Spleen (tissue), 11 donors: ENCODE results near the gene ARSD. TPM values are rescaled to one million over a fixed set of nuclear protein-coding genes. Genes with fewer than 3 reads are reported as not detected.

Experiments used
- DNase-seq: peaks from one replicate; pipeline ENCODE4 v3.0.0-alpha.2; 2020
- H3K27ac ChIP-seq, 8 donors: fragments of 200-600 bp; sonication (generic) in 7 of 8; 1 replicate in 4 of 8; 2 replicates in 4 of 8; pipeline versions ENCODE4 v1.5.0 to v1.8.0; 2016 to 2021; ENCODE audit warnings: inconsistent platforms in 4 of 8, mild to moderate bottlenecking in 4 of 8, moderate library complexity in 1 of 8
- H3K27me3 ChIP-seq, 7 donors: fragments of 200-600 bp; sonication (generic) in 6 of 7; replicated peaks in 1 of 7; 1 replicate in 4 of 7; 2 replicates in 3 of 7; pipeline versions ENCODE4 v1.5.0 to v1.8.0; 2016 to 2021; ENCODE audit warnings: inconsistent platforms in 3 of 7, mild to moderate bottlenecking in 1 of 7
- H3K36me3 ChIP-seq, 6 donors: fragments of 200-600 bp; sonication (generic) in 5 of 6; 1 replicate in 4 of 6; 2 replicates in 2 of 6; pipeline versions ENCODE4 v1.5.0 to v1.8.0; 2016 to 2021; ENCODE audit warnings: inconsistent platforms in 2 of 6
- H3K4me1 ChIP-seq, 6 donors: fragments of 200-600 bp; sonication (generic) in 5 of 6; 1 replicate in 3 of 6; 2 replicates in 3 of 6; pipeline versions ENCODE4 v1.5.0 to v1.8.0; 2016 to 2021; ENCODE audit warnings: inconsistent platforms in 3 of 6
- H3K4me3 ChIP-seq, 8 donors: fragments of 200-600 bp; sonication (generic) in 7 of 8; 1 replicate in 4 of 8; 2 replicates in 4 of 8; pipeline versions ENCODE4 v1.5.0 to v1.8.0; 2016 to 2021; ENCODE audit warnings: inconsistent platforms in 4 of 8, mild to moderate bottlenecking in 4 of 8, moderate library complexity in 2 of 8
- H3K9me3 ChIP-seq, 8 donors: fragments of 200-600 bp; sonication (generic) in 7 of 8; 1 replicate in 4 of 8; 2 replicates in 4 of 8; pipeline versions ENCODE4 v1.5.0 to v1.8.0; 2016 to 2021; ENCODE audit warnings: inconsistent platforms in 4 of 8
- POLR2A ChIP-seq, 3 donors: fragments of 450-650 bp; IDR thresholded peaks; one replicate each; pipeline ENCODE4 v1.5.1; 2017; ENCODE audit warnings: antibody characterized with exemption in 3 of 3, mild to moderate bottlenecking in 1 of 3
- POLR2AphosphoS5 ChIP-seq, 3 donors: sonication (generic); formaldehyde crosslinking; IDR thresholded peaks; one replicate each; pipeline ENCODE4 v1.5.1; 2017; ENCODE audit warnings: antibody characterized with exemption in 3 of 3
- WGBS, 5 donors: extraction: QIAGEN DNeasy Blood & Tissue Kit in 3 of 5; methylation state at CpG; one replicate each; pipeline versions ENCODE4 v1.1.5 to v1.1.7; 2013 to 2018; 5-methylcytosine and 5-hydroxymethylcytosine counted together
- intact Hi-C: fragments of 100-400 bp; cut with DNase I; formaldehyde crosslinking; loops from one replicate; pipeline ENCODE4 v1.15.0; 2023; ENCODE audit warnings: low total_unique reads
- polyA plus RNA-seq, 3 donors: library from polyadenylated mRNA; stranded (reverse); fragments of 200-250 nt; gene quantifications; one replicate each; pipeline ENCODE4 v1.2.1, GENCODE V29; 2013
- total RNA-seq, 7 donors: library from RNA; depleted of rRNA in 3 of 7; stranded (reverse); fragments of >200 nt in 3 of 7; fragmentation: NEBNext Ultra II Directional in 4 of 7; extraction: Animal tissue kit (Norgen Biotek cat#: 25700) in 4 of 7; gene quantifications; one replicate each; pipeline versions ENCODE4 v1.1.0 to v1.2.1, GENCODE V29; 2016 to 2021
- TF ChIP-seq, protein P1 (sequence below), 11 experiments: fragments of 200-600 bp in 7 of 11; fragments of 450-650 bp in 4 of 11; sonication (generic) in 4 of 11; IDR thresholded peaks in 8 of 11; conservative IDR thresholded peaks in 3 of 11; 1 replicate in 7 of 11; 2 replicates in 4 of 11; pipeline versions ENCODE4 v1.4.0 to v1.8.0; 2016 to 2021; ENCODE audit warnings: antibody characterized with exemption in 11 of 11, inconsistent platforms in 4 of 11, mild to moderate bottlenecking in 1 of 11
- donor health status: healthy with polysubstance abuse.
- donor health status: DM: no; HTN: no; CAD: no; lungs with moderate emphysema.
- donor health status: DM: no; HTN: no; CAD: no.
- donor health status: Bipolar disorder and iron deficiency.
- donor health status: healthy.
- donor health status: DM: no; HTN: no; CAD: no.
- donor health status: DM: yes; HTN: yes; CAD: no.

The ARSD gene
- total and polyA plus RNA-seq, 10 donors, result 2.8 to 22.0 (median 12.8) TPM

DNA sequence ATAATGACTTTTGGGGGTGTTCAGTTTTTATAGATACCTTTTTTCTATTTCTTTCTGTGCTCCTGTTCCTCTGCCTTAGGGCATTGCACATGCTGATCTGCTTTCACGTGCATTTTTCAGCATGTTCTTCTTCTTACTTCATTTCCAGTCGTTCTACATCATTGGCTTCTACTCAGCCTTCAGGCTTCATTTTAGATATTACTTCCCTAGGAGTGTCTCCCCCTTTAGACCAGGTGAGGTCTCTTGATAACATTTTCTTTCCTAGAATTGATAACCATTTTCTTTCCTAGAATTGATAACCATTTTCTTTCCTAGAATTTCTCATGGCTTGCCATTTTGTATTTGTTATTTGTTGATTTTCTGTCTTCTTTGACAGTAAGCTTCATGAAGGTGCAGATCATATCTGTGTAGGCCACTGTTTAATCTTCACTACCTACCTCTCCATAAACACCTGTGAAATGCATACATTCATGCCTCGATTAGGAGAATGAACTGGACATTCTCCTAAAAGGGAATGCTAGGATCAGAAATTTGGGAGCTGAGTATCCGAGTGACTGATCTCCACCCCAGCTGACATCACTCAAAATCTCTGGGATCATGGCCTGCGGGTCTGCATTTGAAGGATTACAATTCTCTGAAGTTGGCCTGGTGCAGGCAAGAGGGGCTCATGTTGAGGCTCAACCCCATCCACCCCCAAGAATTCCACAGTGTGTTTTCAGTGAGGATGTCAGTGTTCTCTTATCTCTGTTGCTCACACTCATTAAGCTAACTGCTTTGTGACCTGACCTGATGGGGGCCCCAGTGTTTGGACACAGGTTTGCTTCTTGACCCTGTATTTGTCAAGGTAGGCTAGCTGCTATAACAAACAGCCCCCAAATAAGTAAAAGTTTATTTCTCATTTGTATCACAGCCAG, 54.7 kb downstream of the ARSD start:
- Histone ChIP-seq H3K27ac (no peak overlapping the region), H3K4me1 (no peaks in the 10 kb centered on the region), H3K4me3 (no peak overlapping the region), H3K9me3 (peaks cover 0 to 15% (median 1%) of the 10 kb centered on the region in 8 donors), H3K36me3 (no peaks in the 10 kb centered on the region), H3K27me3 (no peaks in the 10 kb centered on the region)
- intact Hi-C loops, result no loop called here
- TF ChIP-seq, protein P1, sequence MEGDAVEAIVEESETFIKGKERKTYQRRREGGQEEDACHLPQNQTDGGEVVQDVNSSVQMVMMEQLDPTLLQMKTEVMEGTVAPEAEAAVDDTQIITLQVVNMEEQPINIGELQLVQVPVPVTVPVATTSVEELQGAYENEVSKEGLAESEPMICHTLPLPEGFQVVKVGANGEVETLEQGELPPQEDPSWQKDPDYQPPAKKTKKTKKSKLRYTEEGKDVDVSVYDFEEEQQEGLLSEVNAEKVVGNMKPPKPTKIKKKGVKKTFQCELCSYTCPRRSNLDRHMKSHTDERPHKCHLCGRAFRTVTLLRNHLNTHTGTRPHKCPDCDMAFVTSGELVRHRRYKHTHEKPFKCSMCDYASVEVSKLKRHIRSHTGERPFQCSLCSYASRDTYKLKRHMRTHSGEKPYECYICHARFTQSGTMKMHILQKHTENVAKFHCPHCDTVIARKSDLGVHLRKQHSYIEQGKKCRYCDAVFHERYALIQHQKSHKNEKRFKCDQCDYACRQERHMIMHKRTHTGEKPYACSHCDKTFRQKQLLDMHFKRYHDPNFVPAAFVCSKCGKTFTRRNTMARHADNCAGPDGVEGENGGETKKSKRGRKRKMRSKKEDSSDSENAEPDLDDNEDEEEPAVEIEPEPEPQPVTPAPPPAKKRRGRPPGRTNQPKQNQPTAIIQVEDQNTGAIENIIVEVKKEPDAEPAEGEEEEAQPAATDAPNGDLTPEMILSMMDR (IDR thresholded peaks at IDR 0.05 in 8 of 11, conservative IDR thresholded peaks at IDR 0.05 in 3 of 11), result no peak
- TF ChIP-seq POLR2AphosphoS5 (IDR thresholded peaks at IDR 0.05), result no peak
- TF ChIP-seq POLR2A (IDR thresholded peaks at IDR 0.05), result no peak
- WGBS, 5 donors, result 80 to 97% (median 87%) methylated on average over 5 of the region's 5 CpGs
- DNase-seq, result no peak

DNA sequence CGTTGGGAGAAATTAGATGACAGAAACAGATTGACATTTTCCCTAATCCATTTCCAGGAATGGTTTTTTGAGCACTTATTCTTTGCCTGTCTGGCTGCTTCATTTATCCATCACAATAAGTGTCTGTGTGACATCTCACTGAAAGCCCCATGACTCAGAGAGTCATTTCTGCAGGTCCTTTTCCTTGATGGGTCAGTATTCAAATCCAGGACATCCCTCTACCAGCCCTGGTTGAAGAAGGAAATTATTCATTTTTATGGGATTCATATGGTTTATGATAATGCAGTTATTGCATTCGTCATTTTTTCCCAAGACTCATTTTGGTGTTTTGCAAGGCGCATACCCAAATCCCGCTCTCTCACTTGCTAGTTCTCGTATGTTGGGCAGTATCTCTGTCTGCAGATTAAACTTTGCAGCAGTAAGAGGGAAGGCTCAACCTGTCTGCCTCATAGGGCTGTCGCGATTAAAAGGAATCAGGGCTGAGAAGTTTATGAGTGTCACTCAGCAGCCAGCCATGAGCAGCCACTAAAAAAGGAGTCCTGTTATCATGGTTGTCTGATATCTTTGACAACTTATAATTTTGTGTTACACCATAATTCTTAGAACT, 56.4 kb downstream of the ARSD start:
- intact Hi-C loops, result no loop called here
- H3K27ac ChIP-seq, result no peak overlapping the region
- H3K4me3 ChIP-seq, result no peak overlapping the region
- no peaks in the 10 kb centered on the region for H3K4me1 ChIP-seq
- DNase-seq, result no peak
- TF ChIP-seq POLR2A (IDR thresholded peaks at IDR 0.05) (no peak), POLR2AphosphoS5 (IDR thresholded peaks at IDR 0.05) (no peak)
- TF ChIP-seq, protein P1 (IDR thresholded peaks at IDR 0.05 in 8 of 11, conservative IDR thresholded peaks at IDR 0.05 in 3 of 11), result no peak
- no peaks in the 10 kb centered on the region for H3K27me3 ChIP-seq
- 86 to 97% (median 91%) methylated on average over 7 of the region's 7 CpGs for WGBS, 5 donors
- peaks cover 0 to 15% (median 1%) of the 10 kb centered on the region in 8 donors for H3K9me3 ChIP-seq
- no peaks in the 10 kb centered on the region for H3K36me3 ChIP-seq

DNA sequence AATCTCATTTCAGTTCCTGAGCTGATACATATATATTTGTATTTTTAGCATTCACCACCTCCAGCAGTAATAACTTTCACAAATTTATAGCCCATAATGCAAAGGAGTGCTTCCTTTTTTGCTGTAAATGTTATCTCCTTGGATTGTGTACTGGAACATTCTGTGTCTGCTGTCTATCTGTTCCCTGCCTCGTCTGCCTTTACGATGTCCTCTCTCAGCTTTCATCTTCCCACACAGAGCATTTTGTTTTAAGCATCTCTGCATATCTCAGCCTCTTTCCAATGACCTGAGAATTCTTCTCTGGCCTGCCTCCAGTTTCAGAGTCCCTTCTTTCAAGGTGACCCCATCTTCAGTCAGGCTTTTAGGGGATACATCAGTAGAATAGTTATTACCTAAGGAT, 57.3 kb downstream of the ARSD start:
- WGBS, 5 donors, result 72 to 83% (median 80%) methylated on average over 2 of the region's 2 CpGs
- intact Hi-C loops, result no loop called here

More for the DNA sequence above, 57.3 kb downstream of the ARSD start:
- no peaks in the 10 kb centered on the region for H3K4me1 ChIP-seq
- H3K27ac ChIP-seq, result no peak overlapping the region
- TF ChIP-seq POLR2AphosphoS5 (IDR thresholded peaks at IDR 0.05), result no peak
- TF ChIP-seq POLR2A (IDR thresholded peaks at IDR 0.05), result no peak
- TF ChIP-seq, protein P1 (IDR thresholded peaks at IDR 0.05 in 8 of 11, conservative IDR thresholded peaks at IDR 0.05 in 3 of 11), result no peak
- H3K27me3 ChIP-seq, result peaks cover 0 to 4% (median 0%) of the 10 kb centered on the region in 7 donors
- no peak for DNase-seq
- H3K36me3 ChIP-seq, result no peaks in the 10 kb centered on the region
- H3K9me3 ChIP-seq, result peaks cover 0 to 15% (median 1%) of the 10 kb centered on the region in 8 donors
- no peak overlapping the region for H3K4me3 ChIP-seq
